Endothelial cell of umbilical vein (primary cell): ENCODE results near the gene CPB1. TPM values are rescaled to one million over a fixed set of nuclear protein-coding genes. Genes with fewer than 3 reads are reported as not detected.

ENCODE experiments used
- BruUV-seq: library from RNA; stranded (reverse); fragments of 400-500 nt; replicated peaks from 2 replicates; lab custom pipeline; 2021; lab: Mats Ljungman, UMichigan
- CTCF ChIA-PET: fragments of 300-600, 350-600 bp; sonication (Branson Sonifier 250); formaldehyde crosslinking; loops from one replicate; lab custom pipeline; 2021; ENCODE audit warnings: antibody characterized with exemption, inconsistent platforms; lab: Charles Lee
- POLR2A ChIA-PET: fragments of 300-600, 350-600 bp; sonication (Branson Sonifier 250); formaldehyde crosslinking; loops from one replicate; lab custom pipeline; 2021; ENCODE audit warnings: antibody characterized with exemption, inconsistent platforms; lab: Charles Lee
- DNase-seq: peaks from one replicate; pipeline ENCODE4 v3.0.0-alpha.2; 2011; ENCODE audit warnings: low read depth, low spot score
- FAIRE-seq: peaks from 2 replicates; lab custom pipeline; 2011; peaks lifted over from hg19 to GRCh38; lab: Jason Lieb, UNC
- H2AFZ ChIP-seq: 2 replicates; pipeline ENCODE4 v1.6.0; 2012; ENCODE audit warnings: low read depth, low read length, control low read depth, inconsistent platforms
- H3K27ac ChIP-seq: 2 replicates; pipeline ENCODE4 v1.5.1; 2011; ENCODE audit warnings: low read depth, mild to moderate bottlenecking, control low read depth, low read length, moderate library complexity; ENCODE audit not compliant: insufficient read depth
- H3K27me3 ChIP-seq, 2 experiments: 2 replicates each; pipeline versions ENCODE4 v1.6.0 to v1.6.1; 2011; ENCODE audit warnings: low read length in 2 of 2, mixed read lengths in 1 of 2; ENCODE audit not compliant: control insufficient read depth in 2 of 2, insufficient read depth in 2 of 2
- H3K36me3 ChIP-seq, 2 experiments: 2 replicates in 1 of 2; 3 replicates in 1 of 2; pipeline ENCODE4 v1.5.1; 2011; ENCODE audit warnings: low read length in 2 of 2, mild to moderate bottlenecking in 1 of 2, moderate library complexity in 1 of 2; ENCODE audit not compliant: control insufficient read depth in 2 of 2, insufficient read depth in 2 of 2; ENCODE audit errors: extremely low read depth in 1 of 2
- H3K4me1 ChIP-seq: 3 replicates; pipeline ENCODE4 v1.5.1; 2011; ENCODE audit warnings: mild to moderate bottlenecking, low read length; ENCODE audit not compliant: control insufficient read depth, insufficient read depth; ENCODE audit errors: extremely low read depth
- H3K4me2 ChIP-seq: 2 replicates; pipeline ENCODE4 v1.6.1; 2011; ENCODE audit warnings: low read length, control low read depth, mixed read lengths; ENCODE audit not compliant: insufficient read depth
- H3K4me3 ChIP-seq, 3 experiments: fragments of 200-600 bp in 1 of 3; sonication (generic), shearing (Covaris generic) in 1 of 3; replicated peaks in 1 of 3; 2 replicates each; pipeline ENCODE4 v1.5.1; 2011 to 2016; ENCODE audit warnings: control low read depth in 3 of 3, low read length in 3 of 3, mild to moderate bottlenecking in 2 of 3, inconsistent platforms in 1 of 3, low read depth in 1 of 3, moderate library complexity in 1 of 3; ENCODE audit not compliant: insufficient read depth in 1 of 3
- H3K79me2 ChIP-seq: 2 replicates; pipeline ENCODE4 v1.6.0; 2012; ENCODE audit warnings: low read length, inconsistent platforms; ENCODE audit not compliant: control insufficient read depth, insufficient read depth
- H3K9ac ChIP-seq: replicated peaks from 2 replicates; pipeline ENCODE3; 2011; ENCODE audit warnings: low read length, control low read depth; ENCODE audit not compliant: insufficient read depth; ENCODE audit errors: extremely low read depth
- H3K9me1 ChIP-seq: replicated peaks from 3 replicates; pipeline ENCODE4 v1.6.0; 2011; ENCODE audit warnings: mild to moderate bottlenecking, low read length; ENCODE audit not compliant: control insufficient read depth, insufficient read depth; ENCODE audit errors: extremely low read depth
- H3K9me3 ChIP-seq: replicated peaks from 2 replicates; pipeline ENCODE4 v1.5.1; 2012; ENCODE audit warnings: low read length, inconsistent platforms; ENCODE audit not compliant: control insufficient read depth, insufficient read depth
- H4K20me1 ChIP-seq: replicated peaks from 2 replicates; pipeline ENCODE3; 2011; ENCODE audit warnings: mild to moderate bottlenecking, low read length; ENCODE audit not compliant: control insufficient read depth, insufficient read depth; ENCODE audit errors: extremely low read depth
- EZH2 ChIP-seq: IDR thresholded peaks from 2 replicates; pipeline ENCODE4 v1.6.1; 2012; ENCODE audit warnings: borderline replicate concordance, low read depth, mild to moderate bottlenecking, moderate library complexity, low read length, inconsistent platforms; ENCODE audit not compliant: severe bottlenecking
- FOS ChIP-seq: IDR thresholded peaks from 2 replicates; pipeline ENCODE4 v1.6.1; 2011; ENCODE audit warnings: mild to moderate bottlenecking, low read length, moderate library complexity, borderline replicate concordance; ENCODE audit not compliant: insufficient read depth
- GATA2 ChIP-seq: IDR thresholded peaks from 2 replicates; pipeline ENCODE4 v1.7.0; 2011; ENCODE audit warnings: low read depth, mild to moderate bottlenecking, moderate library complexity, mixed read lengths, low read length; ENCODE audit not compliant: insufficient read length, insufficient read depth
- JUN ChIP-seq: IDR thresholded peaks from 2 replicates; pipeline ENCODE4 v1.6.1; 2011; ENCODE audit warnings: borderline replicate concordance, low read depth; ENCODE audit not compliant: insufficient read length, insufficient read depth
- MAX ChIP-seq: IDR thresholded peaks from 2 replicates; pipeline ENCODE4 v1.6.1; 2011; ENCODE audit not compliant: insufficient read depth, insufficient read length
- MYC ChIP-seq: IDR thresholded peaks from one replicate; pipeline ENCODE4 v1.6.1; 2011; ENCODE audit warnings: mild to moderate bottlenecking, low read depth, low read length
- POLR2A ChIP-seq: IDR thresholded peaks from 2 replicates; pipeline ENCODE4 v1.6.1; 2012; ENCODE audit warnings: low read depth, mild to moderate bottlenecking, control low read depth, low read length
- POLR2AphosphoS5 ChIP-seq: IDR thresholded peaks from 2 replicates; pipeline ENCODE4 v1.6.1; 2012; ENCODE audit warnings: low read depth, mild to moderate bottlenecking, control low read depth, low read length, moderate library complexity; ENCODE audit not compliant: insufficient read depth
- dilution Hi-C: fragments of 300-500 bp; cut with MboI; formaldehyde crosslinking; loops from one replicate; pipeline ENCODE4 v1.15.0; 2019; ENCODE audit warnings: low sequenced_read_pairs; ENCODE audit not compliant: extremely low pct_ligation_motif_present
- intact Hi-C: fragments of 100-400 bp; cut with micrococcal nuclease; formaldehyde crosslinking; loops from one replicate; pipeline ENCODE4 v1.10.0; 2022
- polyA plus RNA-seq, 4 experiments: library from polyadenylated mRNA; depleted of rRNA in 3 of 4; stranded (reverse) in 3 of 4; unstranded in 1 of 4; fragments of >200 nt; gene quantifications; 2 replicates each; pipeline versions ENCODE4 v1.2.1 to v1.2.3, GENCODE V29; 2011 to 2012; ENCODE audit warnings: missing spikeins in 1 of 4
- total RNA-seq: library from RNA; stranded (reverse); gene quantifications from 2 replicates; pipeline ENCODE4 v1.2.3, GENCODE V29; 2021
- TF ChIP-seq, protein P1 (sequence below), 2 donors: IDR thresholded peaks; 1 replicate in 1 of 2; 2 replicates in 1 of 2; pipeline ENCODE4 v1.5.1; 2011; ENCODE audit warnings: low read length in 2 of 2, mild to moderate bottlenecking in 2 of 2, moderate library complexity in 2 of 2, control low read depth in 1 of 2, inconsistent platforms in 1 of 2, low read depth in 1 of 2; ENCODE audit not compliant: insufficient read depth in 1 of 2; ENCODE audit errors: extremely low read depth in 1 of 2

The CPB1 gene
- total and polyA plus RNA-seq, 2 donors (not counting 3 experiments of a cell fraction or from before 2014, with no cell fraction given) = not detected

DNA sequence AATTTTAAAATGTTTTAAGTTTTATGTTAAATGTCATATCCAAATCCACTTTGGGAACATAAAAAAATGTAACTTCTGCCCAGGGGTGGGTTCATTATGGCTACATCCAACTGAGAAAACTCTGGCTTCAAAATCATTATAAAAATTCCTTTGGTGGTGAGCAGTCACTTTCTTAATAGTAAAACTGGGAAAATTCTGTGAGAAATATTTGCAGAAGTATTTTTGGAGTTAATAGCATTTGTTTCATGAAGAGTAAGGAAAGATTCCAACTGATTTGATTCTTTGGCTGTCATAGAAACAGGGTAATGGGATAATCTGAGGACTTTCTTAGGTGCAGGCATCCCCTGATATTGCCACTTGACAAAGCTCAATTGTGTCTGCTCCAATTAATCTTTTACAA lies 76.3 kb downstream of the CPB1 start:
- no TSS peak for BruUV-seq
- no peak for TF ChIP-seq JUN
- TF ChIP-seq FOS = no peak
- no peak for TF ChIP-seq EZH2
- no peak for TF ChIP-seq MYC
- no peak for TF ChIP-seq MAX
- no peak for TF ChIP-seq POLR2AphosphoS5
- no peak for TF ChIP-seq GATA2
- TF ChIP-seq, protein P1, sequence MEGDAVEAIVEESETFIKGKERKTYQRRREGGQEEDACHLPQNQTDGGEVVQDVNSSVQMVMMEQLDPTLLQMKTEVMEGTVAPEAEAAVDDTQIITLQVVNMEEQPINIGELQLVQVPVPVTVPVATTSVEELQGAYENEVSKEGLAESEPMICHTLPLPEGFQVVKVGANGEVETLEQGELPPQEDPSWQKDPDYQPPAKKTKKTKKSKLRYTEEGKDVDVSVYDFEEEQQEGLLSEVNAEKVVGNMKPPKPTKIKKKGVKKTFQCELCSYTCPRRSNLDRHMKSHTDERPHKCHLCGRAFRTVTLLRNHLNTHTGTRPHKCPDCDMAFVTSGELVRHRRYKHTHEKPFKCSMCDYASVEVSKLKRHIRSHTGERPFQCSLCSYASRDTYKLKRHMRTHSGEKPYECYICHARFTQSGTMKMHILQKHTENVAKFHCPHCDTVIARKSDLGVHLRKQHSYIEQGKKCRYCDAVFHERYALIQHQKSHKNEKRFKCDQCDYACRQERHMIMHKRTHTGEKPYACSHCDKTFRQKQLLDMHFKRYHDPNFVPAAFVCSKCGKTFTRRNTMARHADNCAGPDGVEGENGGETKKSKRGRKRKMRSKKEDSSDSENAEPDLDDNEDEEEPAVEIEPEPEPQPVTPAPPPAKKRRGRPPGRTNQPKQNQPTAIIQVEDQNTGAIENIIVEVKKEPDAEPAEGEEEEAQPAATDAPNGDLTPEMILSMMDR (IDR thresholded peaks at IDR 0.05; ENCODE audit: extremely low read depth in 1 of 2, insufficient read depth in 1 of 2, low read depth in 1 of 2, low read length in 2 of 2) = no peak
- TF ChIP-seq POLR2A = no peak
- H4K20me1 ChIP-seq = no peaks in the 10 kb centered on the region
- no peaks in the 10 kb centered on the region for H3K9me1 ChIP-seq
- intact Hi-C loops (no loop called here), dilution Hi-C loops (no loop called here)
- ChIA-PET CTCF (no interaction called here), POLR2A (no interaction called here)
- no peak for DNase-seq
- no peaks in the 10 kb centered on the region for H3K4me1 ChIP-seq
- no peaks in the 10 kb centered on the region for H3K9me3 ChIP-seq
- no peak overlapping the region for H3K27ac ChIP-seq
- peaks cover 0 to 16% of the 10 kb centered on the region in 2 experiments for H3K27me3 ChIP-seq
- H3K79me2 ChIP-seq = no peaks in the 10 kb centered on the region
- no peak overlapping the region for H3K9ac ChIP-seq
- no peak overlapping the region for H3K4me2 ChIP-seq
- H2AFZ ChIP-seq = no peak overlapping the region
- no peaks in the 10 kb centered on the region for H3K36me3 ChIP-seq
- no peak for FAIRE-seq
- H3K4me3 ChIP-seq = no peak overlapping the region
